GM12891 (cell line): ENCODE measurements around the gene STOML1.

ENCODE experiments used
- PAX5 ChIP-seq: IDR thresholded peaks from 2 replicates; pipeline ENCODE4 v1.6.1; 2011; ENCODE audit warnings: low read length, moderate library complexity, mild to moderate bottlenecking; ENCODE audit not compliant: insufficient read depth, severe bottlenecking
- POLR2A ChIP-seq: IDR thresholded peaks from 2 replicates; pipeline ENCODE4 v1.6.1; 2011; ENCODE audit warnings: low read depth, low read length, control low read depth
- POLR2AphosphoS5 ChIP-seq: IDR thresholded peaks from 2 replicates; pipeline ENCODE4 v1.6.1; 2011; ENCODE audit warnings: low read depth, low read length, control low read depth
- POU2F2 ChIP-seq: IDR thresholded peaks from 2 replicates; pipeline ENCODE4 v1.6.1; 2011; ENCODE audit warnings: low read depth, mild to moderate bottlenecking, control low read depth, low read length, moderate library complexity
- SPI1 ChIP-seq: IDR thresholded peaks from 2 replicates; pipeline ENCODE4 v1.6.1; 2011; ENCODE audit warnings: low read depth, low read length, control low read depth
- TAF1 ChIP-seq: IDR thresholded peaks from 2 replicates; pipeline ENCODE4 v1.6.1; 2011; ENCODE audit warnings: low read depth, low read length, control low read depth

- TF ChIP-seq POLR2AphosphoS5 (no peak), PAX5 (no peak), POLR2A (no peak), SPI1 (no peak), TAF1 (no peak), POU2F2 (no peak)
Observed at GRCh38 chr15:73989001-73989798, 2.9 kb downstream of the STOML1 start.
